ENCODE data around the gene STARD8. TPM values are rescaled to one million over a fixed set of nuclear protein-coding genes. Genes with fewer than 3 reads are reported as not detected.

Gene STARD8
- 0.94 and 3.1 TPM in 2 replicates for total RNA-seq (ENCODE audit: low replicate concordance)

GRCh38 chrX:68647156-68647957 lies at the start of gene STARD8:
Gene STARD8, plus strand, starts transcription at chrX:68647666. Its CDS starts 217 bp downstream, at chrX:68647883.

Other genes with a start within 250 kb of the STARD8 start
- gene OPHN1, start 214.2 kb upstream of the STARD8 start, total RNA-seq (ENCODE audit: low replicate concordance): 2.7 and 7.8 TPM in 2 replicates
- gene YIPF6, start 148.6 kb upstream of the STARD8 start, total RNA-seq (ENCODE audit: low replicate concordance): 11.0 and 26.7 TPM in 2 replicates
- 23.1 and 34.1 TPM in 2 replicates for gene EFNB1, start 181.4 kb downstream of the STARD8 start, total RNA-seq (ENCODE audit: low replicate concordance)